Endothelial cell of umbilical vein (primary cell): ENCODE measurements around the gene CCDC15. TPM values are rescaled to one million over a fixed set of nuclear protein-coding genes. Genes with fewer than 3 reads are reported as not detected.

ENCODE experiments used
- BruUV-seq: library from RNA; stranded (reverse); fragments of 400-500 nt; replicated peaks from 2 replicates; lab custom pipeline; 2021; lab: Mats Ljungman, UMichigan
- CTCF ChIA-PET: fragments of 300-600, 350-600 bp; sonication (Branson Sonifier 250); formaldehyde crosslinking; loops from one replicate; lab custom pipeline; 2021; ENCODE audit warnings: antibody characterized with exemption, inconsistent platforms; lab: Charles Lee
- POLR2A ChIA-PET: fragments of 300-600, 350-600 bp; sonication (Branson Sonifier 250); formaldehyde crosslinking; loops from one replicate; lab custom pipeline; 2021; ENCODE audit warnings: antibody characterized with exemption, inconsistent platforms; lab: Charles Lee
- DNase-seq: peaks from one replicate; pipeline ENCODE4 v3.0.0-alpha.2; 2011; ENCODE audit warnings: low read depth, low spot score
- FAIRE-seq: peaks from 2 replicates; lab custom pipeline; 2011; peaks lifted over from hg19 to GRCh38; lab: Jason Lieb, UNC
- H2AFZ ChIP-seq: 2 replicates; pipeline ENCODE4 v1.6.0; 2012; ENCODE audit warnings: low read depth, low read length, control low read depth, inconsistent platforms
- H3K27ac ChIP-seq: 2 replicates; pipeline ENCODE4 v1.5.1; 2011; ENCODE audit warnings: low read depth, mild to moderate bottlenecking, control low read depth, low read length, moderate library complexity; ENCODE audit not compliant: insufficient read depth
- H3K27me3 ChIP-seq, 2 experiments: 2 replicates each; pipeline versions ENCODE4 v1.6.0 to v1.6.1; 2011; ENCODE audit warnings: low read length in 2 of 2, mixed read lengths in 1 of 2; ENCODE audit not compliant: control insufficient read depth in 2 of 2, insufficient read depth in 2 of 2
- H3K36me3 ChIP-seq, 2 experiments: 2 replicates in 1 of 2; 3 replicates in 1 of 2; pipeline ENCODE4 v1.5.1; 2011; ENCODE audit warnings: low read length in 2 of 2, mild to moderate bottlenecking in 1 of 2, moderate library complexity in 1 of 2; ENCODE audit not compliant: control insufficient read depth in 2 of 2, insufficient read depth in 2 of 2; ENCODE audit errors: extremely low read depth in 1 of 2
- H3K4me1 ChIP-seq: 3 replicates; pipeline ENCODE4 v1.5.1; 2011; ENCODE audit warnings: mild to moderate bottlenecking, low read length; ENCODE audit not compliant: control insufficient read depth, insufficient read depth; ENCODE audit errors: extremely low read depth
- H3K4me2 ChIP-seq: 2 replicates; pipeline ENCODE4 v1.6.1; 2011; ENCODE audit warnings: low read length, control low read depth, mixed read lengths; ENCODE audit not compliant: insufficient read depth
- H3K4me3 ChIP-seq, 3 experiments: fragments of 200-600 bp in 1 of 3; sonication (generic), shearing (Covaris generic) in 1 of 3; replicated peaks in 1 of 3; 2 replicates each; pipeline ENCODE4 v1.5.1; 2011 to 2016; ENCODE audit warnings: control low read depth in 3 of 3, low read length in 3 of 3, mild to moderate bottlenecking in 2 of 3, inconsistent platforms in 1 of 3, low read depth in 1 of 3, moderate library complexity in 1 of 3; ENCODE audit not compliant: insufficient read depth in 1 of 3
- H3K79me2 ChIP-seq: 2 replicates; pipeline ENCODE4 v1.6.0; 2012; ENCODE audit warnings: low read length, inconsistent platforms; ENCODE audit not compliant: control insufficient read depth, insufficient read depth
- H3K9ac ChIP-seq: replicated peaks from 2 replicates; pipeline ENCODE3; 2011; ENCODE audit warnings: low read length, control low read depth; ENCODE audit not compliant: insufficient read depth; ENCODE audit errors: extremely low read depth
- H3K9me1 ChIP-seq: replicated peaks from 3 replicates; pipeline ENCODE4 v1.6.0; 2011; ENCODE audit warnings: mild to moderate bottlenecking, low read length; ENCODE audit not compliant: control insufficient read depth, insufficient read depth; ENCODE audit errors: extremely low read depth
- H3K9me3 ChIP-seq: replicated peaks from 2 replicates; pipeline ENCODE4 v1.5.1; 2012; ENCODE audit warnings: low read length, inconsistent platforms; ENCODE audit not compliant: control insufficient read depth, insufficient read depth
- H4K20me1 ChIP-seq: replicated peaks from 2 replicates; pipeline ENCODE3; 2011; ENCODE audit warnings: mild to moderate bottlenecking, low read length; ENCODE audit not compliant: control insufficient read depth, insufficient read depth; ENCODE audit errors: extremely low read depth
- CTCF ChIP-seq, 2 donors: IDR thresholded peaks; 1 replicate in 1 of 2; 2 replicates in 1 of 2; pipeline ENCODE4 v1.5.1; 2011; ENCODE audit warnings: low read length in 2 of 2, mild to moderate bottlenecking in 2 of 2, moderate library complexity in 2 of 2, control low read depth in 1 of 2, inconsistent platforms in 1 of 2, low read depth in 1 of 2; ENCODE audit not compliant: insufficient read depth in 1 of 2; ENCODE audit errors: extremely low read depth in 1 of 2
- EZH2 ChIP-seq: IDR thresholded peaks from 2 replicates; pipeline ENCODE4 v1.6.1; 2012; ENCODE audit warnings: borderline replicate concordance, low read depth, mild to moderate bottlenecking, moderate library complexity, low read length, inconsistent platforms; ENCODE audit not compliant: severe bottlenecking
- FOS ChIP-seq: IDR thresholded peaks from 2 replicates; pipeline ENCODE4 v1.6.1; 2011; ENCODE audit warnings: mild to moderate bottlenecking, low read length, moderate library complexity, borderline replicate concordance; ENCODE audit not compliant: insufficient read depth
- GATA2 ChIP-seq: IDR thresholded peaks from 2 replicates; pipeline ENCODE4 v1.7.0; 2011; ENCODE audit warnings: low read depth, mild to moderate bottlenecking, moderate library complexity, mixed read lengths, low read length; ENCODE audit not compliant: insufficient read length, insufficient read depth
- JUN ChIP-seq: IDR thresholded peaks from 2 replicates; pipeline ENCODE4 v1.6.1; 2011; ENCODE audit warnings: borderline replicate concordance, low read depth; ENCODE audit not compliant: insufficient read length, insufficient read depth
- MAX ChIP-seq: IDR thresholded peaks from 2 replicates; pipeline ENCODE4 v1.6.1; 2011; ENCODE audit not compliant: insufficient read depth, insufficient read length
- MYC ChIP-seq: IDR thresholded peaks from one replicate; pipeline ENCODE4 v1.6.1; 2011; ENCODE audit warnings: mild to moderate bottlenecking, low read depth, low read length
- POLR2A ChIP-seq: IDR thresholded peaks from 2 replicates; pipeline ENCODE4 v1.6.1; 2012; ENCODE audit warnings: low read depth, mild to moderate bottlenecking, control low read depth, low read length
- POLR2AphosphoS5 ChIP-seq: IDR thresholded peaks from 2 replicates; pipeline ENCODE4 v1.6.1; 2012; ENCODE audit warnings: low read depth, mild to moderate bottlenecking, control low read depth, low read length, moderate library complexity; ENCODE audit not compliant: insufficient read depth
- dilution Hi-C: fragments of 300-500 bp; cut with MboI; formaldehyde crosslinking; loops from one replicate; pipeline ENCODE4 v1.15.0; 2019; ENCODE audit warnings: low sequenced_read_pairs; ENCODE audit not compliant: extremely low pct_ligation_motif_present
- intact Hi-C: fragments of 100-400 bp; cut with micrococcal nuclease; formaldehyde crosslinking; loops from one replicate; pipeline ENCODE4 v1.10.0; 2022
- polyA plus RNA-seq, 4 experiments: library from polyadenylated mRNA; depleted of rRNA in 3 of 4; stranded (reverse) in 3 of 4; unstranded in 1 of 4; fragments of >200 nt; gene quantifications; 2 replicates each; pipeline versions ENCODE4 v1.2.1 to v1.2.3, GENCODE V29; 2011 to 2012; ENCODE audit warnings: missing spikeins in 1 of 4
- total RNA-seq: library from RNA; stranded (reverse); gene quantifications from 2 replicates; pipeline ENCODE4 v1.2.3, GENCODE V29; 2021

Gene CCDC15
- total and polyA plus RNA-seq, 2 donors (not counting 3 experiments of a cell fraction or from before 2014, with no cell fraction given) = 0.75 to 3.8 TPM

GRCh38 chr11:125080531-125080911 lies 126.5 kb downstream of the CCDC15 start:
- DNase-seq (no peak), FAIRE-seq (no peak)
- ChIA-PET CTCF (interaction anchor here (1.0 to 1.8 kb wide), 2 partner anchors 11 kb away, joined by 4 to 5 read pairs; no protein-coding TSS in a partner anchor), POLR2A (no interaction called here)
- Histone ChIP-seq H3K9me3 (no peaks in the 10 kb centered on the region), H3K27ac (no peak overlapping the region), H3K27me3 (no peaks in the 10 kb centered on the region), H3K4me1 (peaks cover 12% of the 10 kb centered on the region), H4K20me1 (no peaks in the 10 kb centered on the region), H3K79me2 (no peaks in the 10 kb centered on the region), H3K9ac (no peak overlapping the region), H3K4me2 (no peak overlapping the region), H3K36me3 (no peaks in the 10 kb centered on the region), H2AFZ (no peak overlapping the region), H3K4me3 (no peak overlapping the region), H3K9me1 (no peaks in the 10 kb centered on the region)
- TF ChIP-seq JUN (no peak), GATA2 (no peak), MYC (no peak), POLR2A (no peak), POLR2AphosphoS5 (no peak), CTCF (IDR thresholded peaks at IDR 0.05; ENCODE audit: extremely low read depth in 1 of 2, insufficient read depth in 1 of 2, low read depth in 1 of 2, low read length in 2 of 2) (no peak), MAX (no peak), FOS (no peak), EZH2 (no peak)
- dilution Hi-C loops (no loop called here), intact Hi-C loops (no loop called here)
- BruUV-seq = no TSS peak
